ENCODE data around the gene XYLB. TPM values are rescaled to one million over a fixed set of nuclear protein-coding genes. Genes with fewer than 3 reads are reported as not detected.
A peak's percentile ranks its signal among the peaks of the same experiment; 100 is the strongest.

The XYLB gene
- total and polyA plus RNA-seq, 2 experiments from 2014 or later, result 0.36 to 0.97 TPM

- TF ChIP-seq CTCF (IDR thresholded peaks at IDR 0.05; ENCODE audit: low read depth, low read length), result no peak
- H3K4me1 ChIP-seq (ENCODE audit: low read depth), result no peaks in the 10 kb centered on the region
- no peak for DNase-seq (ENCODE audit: low read depth in 1 of 2, low spot score in 1 of 2)
- H3K27ac ChIP-seq, result no peak overlapping the region
- H3K36me3 ChIP-seq, result no peaks in the 10 kb centered on the region
- H3K27me3 ChIP-seq, result no peaks in the 10 kb centered on the region
- no peak overlapping the region for H3K4me3 ChIP-seq
- H3K9me3 ChIP-seq (ENCODE audit: low read depth), result no peaks in the 10 kb centered on the region
Measured at GRCh38 chr3:38392604-38393163, 46.1 kb downstream of the XYLB start.

DNA sequence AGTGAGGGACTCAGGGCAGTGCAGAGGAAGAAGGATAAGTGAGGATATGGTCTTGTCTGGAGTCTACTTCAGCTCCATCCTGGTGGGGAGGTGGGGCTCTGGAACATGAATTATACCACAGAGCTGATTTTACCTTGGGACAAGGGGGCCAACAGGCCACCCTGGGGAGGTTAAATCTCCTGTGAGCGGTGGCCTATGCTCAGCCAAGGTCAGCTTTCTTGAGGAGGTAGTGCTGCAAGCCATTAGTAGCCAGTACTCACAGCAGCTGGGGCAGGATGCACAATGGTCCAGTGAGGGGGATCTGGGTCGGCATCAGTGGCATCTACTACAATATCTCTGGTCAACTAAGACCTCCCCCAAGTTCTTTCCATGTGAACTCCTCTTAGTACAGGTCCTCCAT lies 49.7 kb downstream of the XYLB start:
- no peak overlapping the region for H3K4me3 ChIP-seq
- no peaks in the 10 kb centered on the region for H3K36me3 ChIP-seq
- no peaks in the 10 kb centered on the region for H3K27me3 ChIP-seq
- no peak for TF ChIP-seq CTCF (IDR thresholded peaks at IDR 0.05; ENCODE audit: low read depth, low read length)
- no peak overlapping the region for H3K27ac ChIP-seq
- H3K9me3 ChIP-seq (ENCODE audit: low read depth), result no peaks in the 10 kb centered on the region
- H3K4me1 ChIP-seq (ENCODE audit: low read depth), result no peaks in the 10 kb centered on the region
- no peak for DNase-seq (ENCODE audit: low read depth in 1 of 2, low spot score in 1 of 2)

DNA sequence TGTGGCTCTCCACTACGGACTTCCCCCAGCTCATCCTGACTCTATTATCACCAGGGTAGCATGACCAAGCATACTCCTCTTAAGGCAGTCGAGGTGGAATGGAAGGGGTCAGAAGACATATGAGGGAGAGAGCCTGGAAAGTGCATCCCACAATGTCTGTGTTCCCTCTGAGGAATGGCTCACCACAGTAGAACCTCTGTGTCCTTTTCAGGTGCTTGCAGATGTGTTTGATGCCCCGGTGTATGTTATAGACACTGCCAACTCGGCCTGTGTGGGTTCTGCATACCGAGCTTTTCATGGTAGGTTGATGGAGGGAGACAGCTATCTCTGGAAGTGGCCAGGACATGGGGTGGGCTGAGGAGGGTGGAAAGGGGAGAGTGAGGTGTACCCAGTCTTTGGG lies 50.3 kb downstream of the XYLB start:
- no peak overlapping the region for H3K4me3 ChIP-seq
- no peak overlapping the region for H3K27ac ChIP-seq
- TF ChIP-seq CTCF (IDR thresholded peaks at IDR 0.05; ENCODE audit: low read depth, low read length), result no peak
- DNase-seq (ENCODE audit: low read depth in 1 of 2, low spot score in 1 of 2), result no peak
- H3K4me1 ChIP-seq (ENCODE audit: low read depth), result no peaks in the 10 kb centered on the region
- H3K9me3 ChIP-seq (ENCODE audit: low read depth), result no peaks in the 10 kb centered on the region
- H3K27me3 ChIP-seq, result no peaks in the 10 kb centered on the region
- no peaks in the 10 kb centered on the region for H3K36me3 ChIP-seq

GRCh38 chr3:38397320-38397719 lies 50.7 kb downstream of the XYLB start:
- Histone ChIP-seq H3K9me3 (ENCODE audit: low read depth) (no peaks in the 10 kb centered on the region), H3K27ac (no peak overlapping the region), H3K36me3 (no peaks in the 10 kb centered on the region), H3K4me1 (ENCODE audit: low read depth) (no peaks in the 10 kb centered on the region), H3K27me3 (no peaks in the 10 kb centered on the region), H3K4me3 (no peak overlapping the region)
- DNase-seq (ENCODE audit: low read depth in 1 of 2, low spot score in 1 of 2), result peak; percentile 61 to 90
- no peak for TF ChIP-seq CTCF (IDR thresholded peaks at IDR 0.05; ENCODE audit: low read depth, low read length)

GRCh38 chr3:38401246-38401962 lies 54.8 kb downstream of the XYLB start:
- no peak for TF ChIP-seq CTCF (IDR thresholded peaks at IDR 0.05; ENCODE audit: low read depth, low read length)
- H3K4me3 ChIP-seq, result no peak overlapping the region
- no peaks in the 10 kb centered on the region for H3K9me3 ChIP-seq (ENCODE audit: low read depth)
- H3K36me3 ChIP-seq, result no peaks in the 10 kb centered on the region
- H3K4me1 ChIP-seq (ENCODE audit: low read depth), result no peaks in the 10 kb centered on the region
- no peak for DNase-seq (ENCODE audit: low read depth in 1 of 2, low spot score in 1 of 2)
- no peak overlapping the region for H3K27ac ChIP-seq
- H3K27me3 ChIP-seq, result no peaks in the 10 kb centered on the region
